GM18498 (cell line): Measurements from ENCODE around the gene DNAH1.

ENCODE experiments used
- ATAC-seq: cut with Tn5 transposase; IDR thresholded peaks from one replicate; pipeline ENCODE4 v1.9.1; 2021; ENCODE audit warnings: mild to moderate bottlenecking, moderate library complexity; ENCODE audit not compliant: unreplicated experiment

DNAH1 gene

GRCh38 chr3:52402101-52402521 is 86.0 kb downstream of the DNAH1 start:
- ATAC-seq: no peak

GRCh38 chr3:52402706-52403270 is 86.7 kb downstream of the DNAH1 start:
- ATAC-seq: no peak

- ATAC-seq: no peak
Measured at GRCh38 chr3:52403271-52403841, 87.2 kb downstream of the DNAH1 start.

GRCh38 chr3:52403955-52404354 is 87.8 kb downstream of the DNAH1 start:
- no peak for ATAC-seq

- no peak for ATAC-seq
Measured at GRCh38 chr3:52404391-52404790, 88.3 kb downstream of the DNAH1 start.

- ATAC-seq: no peak
Measured at GRCh38 chr3:52405066-52405465, 88.9 kb downstream of the DNAH1 start.

GRCh38 chr3:52405601-52406110 is 89.5 kb downstream of the DNAH1 start:
- ATAC-seq: no peak

- ATAC-seq: no peak
Measured at GRCh38 chr3:52406231-52406661, 90.1 kb downstream of the DNAH1 start.

GRCh38 chr3:52406791-52407510 is 90.8 kb downstream of the DNAH1 start:
- no peak for ATAC-seq

GRCh38 chr3:52407779-52408178 is 91.7 kb downstream of the DNAH1 start:
- no peak for ATAC-seq

- no peak for ATAC-seq
Measured at GRCh38 chr3:52408466-52408865, 92.3 kb downstream of the DNAH1 start.

GRCh38 chr3:52415800-52416199 is 99.7 kb downstream of the DNAH1 start:
- no peak for ATAC-seq

- no peak for ATAC-seq
Measured at GRCh38 chr3:52420388-52420787, 104.3 kb downstream of the DNAH1 start.

GRCh38 chr3:52422669-52423068 is 106.5 kb downstream of the DNAH1 start:
- no peak for ATAC-seq

GRCh38 chr3:52423173-52423572 is 107.1 kb downstream of the DNAH1 start:
- ATAC-seq: no peak

GRCh38 chr3:52428151-52429005 is 112.3 kb downstream of the DNAH1 start:
- no peak for ATAC-seq

GRCh38 chr3:52429031-52429430 is 112.9 kb downstream of the DNAH1 start:
- ATAC-seq: no peak

GRCh38 chr3:52429779-52430415 is 113.8 kb downstream of the DNAH1 start:
- ATAC-seq: no peak

GRCh38 chr3:52430416-52430810 is 114.3 kb downstream of the DNAH1 start:
- ATAC-seq: no peak

GRCh38 chr3:52431459-52432223 is 115.5 kb downstream of the DNAH1 start:
- no peak for ATAC-seq
